Transverse colon (tissue), 3 donors: Measurements from ENCODE around the gene GPR152.

Source experiments
- POLR2A ChIP-seq: fragments of 450-650 bp; IDR thresholded peaks from one replicate; pipeline ENCODE4 v1.6.1; 2016; ENCODE audit warnings: antibody characterized with exemption, mild to moderate bottlenecking, moderate library complexity
- TF ChIP-seq, protein P1 (sequence below), 5 experiments: fragments of 200-600 bp in 3 of 5; fragments of 450-650 bp in 2 of 5; sonication (generic) in 3 of 5; IDR thresholded peaks; 1 replicate in 2 of 5; 2 replicates in 3 of 5; pipeline ENCODE4 v1.5.1; 2016 to 2017; ENCODE audit warnings: antibody characterized with exemption in 5 of 5, inconsistent platforms in 3 of 5, mild to moderate bottlenecking in 2 of 5, moderate library complexity in 1 of 5

DNA sequence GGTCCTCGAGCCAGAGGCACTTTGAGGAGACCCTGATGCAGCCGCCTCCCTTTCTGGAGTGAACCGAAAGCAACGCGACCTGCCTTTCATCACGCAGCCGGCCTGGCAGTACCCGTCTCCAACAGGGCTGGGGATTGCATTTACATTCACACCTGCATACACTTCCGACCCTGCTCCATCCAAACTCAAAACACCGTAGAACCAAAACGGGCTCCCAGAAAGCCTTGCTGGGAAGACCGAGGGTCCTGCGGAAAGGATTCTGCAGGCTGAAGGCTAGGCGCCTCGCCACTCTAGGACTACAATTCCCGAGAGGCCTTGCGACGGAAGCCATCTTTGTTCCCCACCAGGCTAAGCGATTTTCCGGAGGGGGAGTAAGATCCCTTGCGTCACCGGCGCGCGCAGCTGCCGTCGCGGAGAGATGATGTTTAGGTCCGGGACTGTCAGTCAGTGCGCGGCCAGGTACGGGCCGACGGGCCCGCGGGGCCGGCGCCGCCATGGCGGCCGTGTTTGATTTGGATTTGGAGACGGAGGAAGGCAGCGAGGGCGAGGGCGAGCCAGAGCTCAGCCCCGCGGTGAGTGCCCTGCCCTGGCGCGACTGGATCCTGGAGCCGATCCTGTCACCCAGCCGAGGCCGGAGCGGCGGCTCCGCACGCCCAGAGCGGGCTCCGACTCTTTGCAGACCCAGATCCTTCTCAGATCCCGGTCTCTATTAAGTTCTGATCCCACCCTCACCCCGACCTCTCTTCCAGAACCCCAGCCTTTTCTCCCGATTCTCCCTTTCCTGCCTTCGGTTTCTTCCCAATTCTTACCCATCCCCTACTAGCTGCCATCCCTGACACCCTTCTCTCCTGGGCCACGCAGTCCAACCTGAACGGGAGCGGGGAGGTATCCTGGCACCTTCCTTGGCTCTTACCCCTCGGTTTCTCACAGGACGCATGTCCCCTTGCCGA lies 24.2 kb downstream of the GPR152 start, which contains the start of gene RPS6KB2:
- TF ChIP-seq POLR2A, result peak; percentile 95
- TF ChIP-seq, protein P1, sequence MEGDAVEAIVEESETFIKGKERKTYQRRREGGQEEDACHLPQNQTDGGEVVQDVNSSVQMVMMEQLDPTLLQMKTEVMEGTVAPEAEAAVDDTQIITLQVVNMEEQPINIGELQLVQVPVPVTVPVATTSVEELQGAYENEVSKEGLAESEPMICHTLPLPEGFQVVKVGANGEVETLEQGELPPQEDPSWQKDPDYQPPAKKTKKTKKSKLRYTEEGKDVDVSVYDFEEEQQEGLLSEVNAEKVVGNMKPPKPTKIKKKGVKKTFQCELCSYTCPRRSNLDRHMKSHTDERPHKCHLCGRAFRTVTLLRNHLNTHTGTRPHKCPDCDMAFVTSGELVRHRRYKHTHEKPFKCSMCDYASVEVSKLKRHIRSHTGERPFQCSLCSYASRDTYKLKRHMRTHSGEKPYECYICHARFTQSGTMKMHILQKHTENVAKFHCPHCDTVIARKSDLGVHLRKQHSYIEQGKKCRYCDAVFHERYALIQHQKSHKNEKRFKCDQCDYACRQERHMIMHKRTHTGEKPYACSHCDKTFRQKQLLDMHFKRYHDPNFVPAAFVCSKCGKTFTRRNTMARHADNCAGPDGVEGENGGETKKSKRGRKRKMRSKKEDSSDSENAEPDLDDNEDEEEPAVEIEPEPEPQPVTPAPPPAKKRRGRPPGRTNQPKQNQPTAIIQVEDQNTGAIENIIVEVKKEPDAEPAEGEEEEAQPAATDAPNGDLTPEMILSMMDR (IDR thresholded peaks at IDR 0.05), result no peak
